Activated naive CD4-positive, alpha-beta T cell (primary cell): ENCODE data around the gene IFT172.

Experiments
- DNase-seq, 4 experiments: peaks; one replicate each; lab custom pipeline; 2025; lab: John Stamatoyannopoulos, UW

Gene IFT172

GRCh38 chr2:27494944-27495554 is 5.5 kb upstream of the IFT172 start, which contains the start of gene FNDC4:
Gene FNDC4, minus strand, starts transcription at chr2:27495200. Its CDS starts 521 bp downstream, at chr2:27494679.
- DNase-seq = no peak

GRCh38 chr2:27494284-27494943 is 4.9 kb upstream of the IFT172 start:
- no peak for DNase-seq

- no peak for DNase-seq
Measured at GRCh38 chr2:27493948-27494283, 4.4 kb upstream of the IFT172 start.

DNA sequence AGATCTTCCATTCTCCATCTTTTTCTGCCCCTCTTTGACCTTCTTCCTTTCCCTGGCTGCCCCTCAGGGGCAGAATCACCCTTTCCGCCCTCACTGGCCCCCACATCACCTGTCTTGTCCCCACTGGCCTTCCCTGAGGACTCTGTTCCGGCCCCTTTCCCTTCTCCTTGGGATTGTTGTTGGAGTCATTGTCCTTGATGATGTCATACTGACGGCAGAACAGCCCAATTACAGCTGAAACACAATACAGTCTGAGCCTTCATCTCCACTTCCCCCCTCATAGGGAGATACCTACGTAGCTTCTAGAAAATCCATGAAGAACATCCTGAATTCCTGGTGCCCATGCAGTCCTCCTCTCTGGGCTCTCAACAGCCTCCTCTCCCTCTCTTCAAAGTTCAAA is 3.0 kb upstream of the IFT172 start:
- DNase-seq = no peak

DNA sequence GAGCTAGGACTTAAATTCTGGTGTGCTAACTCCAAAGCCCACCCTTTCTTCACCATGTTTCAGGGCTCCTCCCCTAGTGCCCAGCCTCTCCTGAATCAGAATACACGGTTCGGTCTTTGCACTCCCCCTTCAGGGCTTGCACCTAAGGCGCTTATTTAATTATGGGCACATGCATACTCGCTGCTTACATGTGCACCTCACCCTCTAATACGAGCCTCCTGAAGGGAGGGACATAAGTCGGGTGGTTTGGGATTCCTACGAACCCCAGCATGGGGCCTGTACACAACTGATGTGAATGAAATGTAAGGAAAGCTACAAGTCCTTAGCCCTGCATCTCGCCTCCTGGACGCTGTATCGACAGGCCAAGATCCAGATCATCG is 435 bp downstream of the IFT172 start:
- DNase-seq = no peak

- no peak for DNase-seq
Measured at GRCh38 chr2:27485496-27485895, 4.0 kb downstream of the IFT172 start.

GRCh38 chr2:27471961-27472360 is 17.6 kb downstream of the IFT172 start:
- DNase-seq = no peak

GRCh38 chr2:27464443-27464842 is 25.1 kb downstream of the IFT172 start:
- no peak for DNase-seq

- no peak for DNase-seq
Measured at GRCh38 chr2:27461118-27461517, 28.4 kb downstream of the IFT172 start.

DNA sequence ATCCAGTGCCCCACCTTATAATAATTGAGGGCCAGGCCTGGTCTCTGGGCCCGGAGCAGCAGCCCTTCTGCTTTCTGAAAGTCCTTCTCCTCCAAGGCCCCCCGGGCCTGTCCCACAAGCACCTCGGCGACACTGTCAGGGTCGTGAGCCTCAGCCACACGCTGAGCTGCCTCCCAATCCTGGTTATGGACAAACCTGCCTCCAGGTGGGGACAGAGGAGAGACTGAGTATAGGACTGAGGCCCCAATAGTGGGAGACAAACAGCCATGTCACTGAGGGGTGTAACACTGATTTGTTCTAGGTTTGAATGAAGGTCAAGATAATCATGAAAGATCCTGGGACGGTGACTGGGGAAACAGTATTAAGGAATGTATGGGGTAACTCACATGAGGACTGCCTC is 35.6 kb downstream of the IFT172 start:
- DNase-seq = no peak

DNA sequence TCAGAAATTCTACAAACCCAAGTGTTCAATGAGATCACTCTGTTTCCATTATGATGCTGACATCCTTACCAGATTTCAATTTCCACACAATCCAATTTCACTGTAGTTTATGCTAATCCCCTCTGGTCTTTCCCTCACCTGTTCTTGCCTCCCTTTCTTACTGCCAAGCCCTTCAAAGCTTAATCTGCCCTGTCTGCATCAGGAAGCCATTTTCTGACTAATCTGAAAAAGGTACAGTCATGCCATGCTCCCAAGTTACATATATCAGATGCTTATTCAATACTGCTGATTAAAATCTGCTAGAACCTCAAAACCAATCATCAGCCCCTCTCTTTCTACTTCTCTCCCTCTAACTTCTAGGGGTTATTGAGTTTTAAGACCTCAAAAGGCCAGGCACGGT is 38.4 kb downstream of the IFT172 start:
- DNase-seq = no peak

DNA sequence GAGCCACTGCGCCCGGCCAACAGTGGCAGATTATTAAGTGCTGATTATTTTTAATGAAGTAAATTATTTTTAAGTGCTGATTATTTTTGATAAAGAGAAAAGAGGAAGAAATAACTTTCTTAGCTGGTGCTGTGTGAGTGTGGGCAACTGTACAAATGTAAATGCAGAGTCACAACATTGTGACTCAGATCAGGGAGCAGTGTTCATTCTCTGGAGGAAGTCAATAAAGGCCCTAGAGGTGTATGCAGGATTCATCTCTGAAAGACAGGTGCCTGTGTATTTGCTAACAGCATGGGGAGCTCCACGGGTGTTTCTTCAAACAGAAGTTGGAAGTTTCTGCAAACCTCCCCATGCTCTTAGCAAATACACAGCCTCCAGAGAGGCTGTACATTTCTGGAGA is 41.2 kb downstream of the IFT172 start:
- no peak for DNase-seq

DNA sequence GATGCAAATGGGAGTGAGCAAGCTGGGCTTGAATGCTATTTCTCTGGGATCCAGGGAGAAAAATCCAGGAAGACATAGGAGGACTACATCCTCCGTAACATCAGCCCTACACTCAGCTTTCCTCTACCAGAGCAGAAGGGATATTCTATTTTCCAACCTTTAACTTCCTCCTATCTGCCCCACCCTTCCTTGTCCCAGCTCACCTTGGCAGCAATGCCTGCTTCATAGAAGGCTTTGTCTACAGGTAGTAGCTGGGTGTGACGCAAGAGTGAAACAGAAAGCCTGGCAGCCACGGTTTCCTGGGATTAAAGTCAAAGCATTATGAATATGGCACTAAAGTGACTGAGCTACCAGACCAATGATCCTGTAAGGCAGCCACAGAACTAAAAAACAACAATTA is 43.5 kb downstream of the IFT172 start:
- DNase-seq = no peak

- DNase-seq = no peak
Measured at GRCh38 chr2:27445615-27446014, 43.9 kb downstream of the IFT172 start.

DNA sequence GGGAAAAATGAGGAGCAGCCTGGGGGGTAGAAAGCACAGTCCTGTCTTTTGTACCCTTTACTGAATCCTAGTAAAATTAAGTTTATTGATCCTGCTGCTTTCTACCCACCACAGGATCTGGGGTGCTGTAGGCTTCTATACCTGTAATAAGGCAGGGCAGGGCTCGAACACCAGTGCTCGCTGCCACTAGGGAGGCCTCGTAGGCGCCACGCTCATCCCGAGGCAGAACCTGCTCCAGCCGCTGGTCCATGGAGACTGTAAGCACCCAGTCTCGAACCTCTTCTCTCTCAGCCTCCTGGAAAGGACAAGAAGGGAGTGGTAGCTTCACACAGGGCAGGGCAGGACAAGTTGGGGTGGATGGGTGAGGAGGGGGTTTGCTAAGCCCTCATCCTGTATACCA is 44.4 kb downstream of the IFT172 start:
- DNase-seq = no peak

GRCh38 chr2:27442920-27443282 is 46.6 kb downstream of the IFT172 start:
- DNase-seq = no peak

DNA sequence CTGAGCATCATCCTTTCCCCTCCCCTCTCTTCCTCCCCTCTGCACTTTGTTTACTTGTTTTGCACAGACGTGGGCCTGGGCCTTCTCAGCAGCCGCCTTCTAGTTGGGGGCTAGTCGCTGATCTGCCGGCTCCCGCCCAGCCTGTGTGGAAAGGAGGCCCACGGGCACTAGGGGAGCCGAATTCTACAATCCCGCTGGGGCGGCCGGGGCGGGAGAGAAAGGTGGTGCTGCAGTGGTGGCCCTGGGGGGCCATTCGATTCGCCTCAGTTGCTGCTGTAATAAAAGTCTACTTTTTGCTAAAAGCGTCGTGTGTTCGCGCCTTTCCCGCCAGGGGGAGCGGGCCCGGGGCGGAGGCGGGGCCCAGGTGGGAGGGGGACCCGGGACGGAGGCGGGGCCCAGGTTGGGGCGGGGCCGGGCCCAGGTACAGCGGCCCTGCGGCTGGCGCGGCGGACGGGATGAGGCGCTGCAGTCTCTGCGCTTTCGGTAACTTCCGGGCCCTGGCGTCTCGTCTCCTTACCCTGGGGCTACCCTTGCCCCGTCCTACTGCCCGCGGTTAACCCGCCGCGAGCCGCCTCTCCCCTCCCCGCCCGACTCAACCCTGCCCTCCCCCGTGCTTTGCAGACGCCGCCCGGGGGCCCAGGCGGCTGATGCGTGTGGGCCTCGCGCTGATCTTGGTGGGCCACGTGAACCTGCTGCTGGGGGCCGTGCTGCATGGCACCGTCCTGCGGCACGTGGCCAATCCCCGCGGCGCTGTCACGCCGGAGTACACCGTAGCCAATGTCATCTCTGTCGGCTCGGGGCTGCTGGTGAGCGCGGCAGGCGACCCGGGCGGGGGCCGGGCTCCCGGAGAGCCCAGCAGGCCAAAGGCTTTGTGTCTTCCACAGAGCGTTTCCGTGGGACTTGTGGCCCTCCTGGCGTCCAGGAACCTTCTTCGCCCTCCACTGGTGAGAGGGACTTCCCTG is 47.3 kb downstream of the IFT172 start, which contains the start of gene KRTCAP3:
TSS of gene KRTCAP3 (plus strand) at position 424 of the 962 bp plus-strand sequence. CDS start at position 456, 32 bp downstream.
- peak in 3 of 4 experiments; percentile 8 to 61 (median 39) for DNase-seq

DNA sequence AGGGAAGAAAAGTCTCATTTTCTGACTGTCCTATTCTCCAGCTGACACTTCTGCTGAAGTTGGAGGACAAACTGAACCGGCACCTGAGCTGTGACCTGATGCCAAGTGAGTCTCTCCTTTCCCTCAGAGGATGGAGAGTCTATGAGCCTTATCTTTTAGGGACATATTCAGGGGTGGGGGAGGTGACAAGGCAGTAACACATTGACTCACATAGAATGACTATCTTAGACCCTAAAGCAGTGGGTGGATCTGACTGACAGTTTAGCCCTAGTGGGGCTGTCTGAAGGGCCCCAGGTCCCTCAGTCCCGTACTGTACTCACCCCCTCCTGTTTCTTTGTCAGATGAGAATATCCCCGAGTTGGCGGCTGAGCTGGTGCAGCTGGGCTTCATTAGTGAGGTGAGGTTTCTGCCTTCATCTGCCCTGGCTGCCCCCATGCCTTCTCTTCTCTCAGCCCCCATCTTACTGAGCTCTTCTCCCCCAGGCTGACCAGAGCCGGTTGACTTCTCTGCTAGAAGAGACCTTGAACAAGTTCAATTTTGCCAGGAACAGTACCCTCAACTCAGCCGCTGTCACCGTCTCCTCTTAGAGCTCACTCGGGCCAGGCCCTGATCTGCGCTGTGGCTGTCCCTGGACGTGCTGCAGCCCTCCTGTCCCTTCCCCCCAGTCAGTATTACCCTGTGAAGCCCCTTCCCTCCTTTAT is 48.2 kb downstream of the IFT172 start:
- no peak for DNase-seq

- no peak for DNase-seq
Measured at GRCh38 chr2:27435628-27436027, 53.9 kb downstream of the IFT172 start.

GRCh38 chr2:27431395-27431794 is 58.1 kb downstream of the IFT172 start:
- no peak for DNase-seq

- peak in 3 of 4 experiments; percentile 46 to 60 (median 48) for DNase-seq
Measured at GRCh38 chr2:27428978-27429541, 60.5 kb downstream of the IFT172 start.
